SU-DHL-6 (cell line): ENCODE results near the gene REXO4.

Experiments used
- H2AFZ ChIP-seq: fragments of 200-600 bp; sonication (generic); 2 replicates; pipeline ENCODE4 v1.6.1; 2014; ENCODE audit warnings: low read depth, mild to moderate bottlenecking, moderate library complexity, mixed read lengths, antibody characterized with exemption, low read length; ENCODE audit not compliant: severe bottlenecking
- H3F3A ChIP-seq: fragments of 200-600 bp; shearing (Covaris generic); 2 replicates; pipeline ENCODE4 v1.6.0; 2016; ENCODE audit warnings: antibody characterized with exemption, mild to moderate bottlenecking; ENCODE audit not compliant: insufficient read depth
- H3K27ac ChIP-seq: fragments of 200-600 bp; sonication (generic); 2 replicates; pipeline ENCODE4 v1.5.1; 2016; ENCODE audit warnings: low read depth, mild to moderate bottlenecking, low read length, moderate library complexity, mixed read lengths
- H3K27me3 ChIP-seq: fragments of 200-600 bp; sonication (generic), shearing (Covaris generic); 2 replicates; pipeline ENCODE4 v1.6.0; 2014; ENCODE audit warnings: mild to moderate bottlenecking, low read length
- H3K36me3 ChIP-seq: fragments of 200-600 bp; sonication (generic); 2 replicates; pipeline ENCODE4 v1.6.1; 2014; ENCODE audit warnings: mild to moderate bottlenecking, low read length, mixed read lengths
- H3K4me2 ChIP-seq: fragments of 300-600, 200-600 bp; shearing (Covaris generic), sonication (generic); 2 replicates; pipeline ENCODE4 v1.6.0; 2014; ENCODE audit warnings: low read length, low read depth, mild to moderate bottlenecking; ENCODE audit not compliant: poor library complexity, severe bottlenecking
- H3K4me3 ChIP-seq: fragments of 200-600 bp; sonication (generic); 2 replicates; pipeline ENCODE4 v1.5.1; 2014; ENCODE audit warnings: antibody characterized with exemption, low read length, mild to moderate bottlenecking, mixed read lengths; ENCODE audit not compliant: insufficient read depth, poor library complexity, severe bottlenecking
- H3K79me2 ChIP-seq: fragments of 200-600 bp; sonication (generic); 2 replicates; pipeline ENCODE4 v1.6.1; 2014; ENCODE audit warnings: mild to moderate bottlenecking, low read length, moderate library complexity; ENCODE audit not compliant: insufficient read depth
- H3K9ac ChIP-seq: fragments of 200-600 bp; sonication (generic); 2 replicates; pipeline ENCODE4 v1.7.0; 2014; ENCODE audit warnings: mild to moderate bottlenecking, low read length
- H3K9me2 ChIP-seq: fragments of 200-600 bp; sonication (generic); replicated peaks from 2 replicates; pipeline ENCODE4 v1.6.1; 2014; ENCODE audit warnings: low read length; ENCODE audit not compliant: insufficient read depth
- H3K9me3 ChIP-seq: fragments of 200-600 bp; sonication (generic); 2 replicates; pipeline ENCODE4 v1.6.1; 2014; ENCODE audit warnings: low read length, mixed read lengths; ENCODE audit not compliant: insufficient read depth
- H4K20me1 ChIP-seq: fragments of 200-600 bp; sonication (generic); 2 replicates; pipeline ENCODE4 v1.6.1; 2014; ENCODE audit warnings: low read depth, mild to moderate bottlenecking, antibody characterized with exemption, low read length, moderate library complexity, mixed read lengths
- CTCF ChIP-seq: fragments of 200-600 bp; sonication (generic); IDR thresholded peaks from one replicate; pipeline ENCODE4 v1.5.1; 2017; ENCODE audit warnings: antibody characterized with exemption, mild to moderate bottlenecking, low read length, moderate library complexity; ENCODE audit not compliant: insufficient read depth, poor library complexity, severe bottlenecking
- EZH2phosphoT487 ChIP-seq: fragments of 200-600 bp; sonication (generic), shearing (Covaris generic); conservative IDR thresholded peaks from 2 replicates; pipeline ENCODE4 v1.6.1; 2018; ENCODE audit warnings: mild to moderate bottlenecking, antibody characterized with exemption, low read length, moderate library complexity, mixed read lengths

REXO4 gene

GRCh38 chr9:133429214-133429613 lies 11.4 kb upstream of the REXO4 start:
- no peak overlapping the region for H2AFZ ChIP-seq
- H3K27me3 ChIP-seq = no peaks in the 10 kb centered on the region
- no peaks in the 10 kb centered on the region for H3K9me3 ChIP-seq
- H3K9ac ChIP-seq = no peak overlapping the region
- no peaks in the 10 kb centered on the region for H3K36me3 ChIP-seq
- H3F3A ChIP-seq = no peaks in the 10 kb centered on the region
- H3K79me2 ChIP-seq = no peaks in the 10 kb centered on the region
- H3K9me2 ChIP-seq = no peaks in the 10 kb centered on the region
- H3K27ac ChIP-seq = no peak overlapping the region
- no peak overlapping the region for H3K4me3 ChIP-seq
- H3K4me2 ChIP-seq = no peak overlapping the region
- no peak for TF ChIP-seq EZH2phosphoT487
- TF ChIP-seq CTCF = no peak
- no peaks in the 10 kb centered on the region for H4K20me1 ChIP-seq

GRCh38 chr9:133428617-133429101 lies 10.8 kb upstream of the REXO4 start:
- no peak overlapping the region for H3K9ac ChIP-seq
- H2AFZ ChIP-seq = no peak overlapping the region
- H3K36me3 ChIP-seq = no peaks in the 10 kb centered on the region
- no peak overlapping the region for H3K27ac ChIP-seq
- H3K9me3 ChIP-seq = no peaks in the 10 kb centered on the region
- H4K20me1 ChIP-seq = no peaks in the 10 kb centered on the region
- TF ChIP-seq EZH2phosphoT487 (no peak), CTCF (no peak)
- no peak overlapping the region for H3K4me3 ChIP-seq
- H3K9me2 ChIP-seq = no peaks in the 10 kb centered on the region
- H3K27me3 ChIP-seq = no peaks in the 10 kb centered on the region
- H3F3A ChIP-seq = no peaks in the 10 kb centered on the region
- H3K4me2 ChIP-seq = no peak overlapping the region
- H3K79me2 ChIP-seq = no peaks in the 10 kb centered on the region

- Histone ChIP-seq H3F3A (no peaks in the 10 kb centered on the region), H3K9me3 (no peaks in the 10 kb centered on the region), H3K36me3 (no peaks in the 10 kb centered on the region), H3K9ac (no peak overlapping the region), H3K9me2 (no peaks in the 10 kb centered on the region), H3K27ac (no peak overlapping the region), H3K27me3 (no peaks in the 10 kb centered on the region), H3K4me2 (no peak overlapping the region), H4K20me1 (no peaks in the 10 kb centered on the region), H2AFZ (no peak overlapping the region), H3K79me2 (no peaks in the 10 kb centered on the region), H3K4me3 (no peak overlapping the region)
- no peak for TF ChIP-seq EZH2phosphoT487
Observed at GRCh38 chr9:133427658-133428348, 10.0 kb upstream of the REXO4 start.

GRCh38 chr9:133426011-133426410 lies 8.2 kb upstream of the REXO4 start:
- H3K4me3 ChIP-seq = no peak overlapping the region
- no peak overlapping the region for H3K9ac ChIP-seq
- no peaks in the 10 kb centered on the region for H4K20me1 ChIP-seq
- H3K4me2 ChIP-seq = no peak overlapping the region
- no peaks in the 10 kb centered on the region for H3K9me3 ChIP-seq
- no peak overlapping the region for H2AFZ ChIP-seq
- H3K9me2 ChIP-seq = no peaks in the 10 kb centered on the region
- H3F3A ChIP-seq = no peaks in the 10 kb centered on the region
- H3K27ac ChIP-seq = no peak overlapping the region
- TF ChIP-seq CTCF = no peak
- TF ChIP-seq EZH2phosphoT487 = no peak
- H3K27me3 ChIP-seq = no peaks in the 10 kb centered on the region
- no peaks in the 10 kb centered on the region for H3K79me2 ChIP-seq
- H3K36me3 ChIP-seq = no peaks in the 10 kb centered on the region
